A673 (cell line): ENCODE measurements around the gene AKAP6. TPM values are rescaled to one million over a fixed set of nuclear protein-coding genes. Genes with fewer than 3 reads are reported as not detected.

Experiments
- BruUV-seq: library from RNA; stranded (reverse); fragments of 400-500 nt; replicated peaks from 2 replicates; lab custom pipeline; 2021; lab: Mats Ljungman, UMichigan
- CTCF ChIA-PET: fragments of 300-600 bp; sonication (Branson Sonifier 250); formaldehyde crosslinking; loops from one replicate; lab custom pipeline; 2022; ENCODE audit warnings: antibody characterized with exemption; lab: Charles Lee
- POLR2A ChIA-PET: fragments of 300-600 bp; sonication (Branson Sonifier 250); formaldehyde crosslinking; loops from one replicate; lab custom pipeline; 2022; ENCODE audit warnings: antibody characterized with exemption; ENCODE audit not compliant: low non-redundant PET; lab: Charles Lee
- DNase-seq: peaks from one replicate; pipeline ENCODE4 v3.0.0-alpha.2; 2015; ENCODE audit warnings: low spot score
- H3K27ac ChIP-seq: fragments of 200-600 bp; sonication (generic); 2 replicates; pipeline ENCODE4 v1.5.1; 2016; ENCODE audit warnings: mixed run types, low read depth, mild to moderate bottlenecking, mixed read lengths, antibody characterized with exemption, low read length; ENCODE audit not compliant: poor library complexity, severe bottlenecking
- H3K27me3 ChIP-seq: fragments of 200-600 bp; sonication (generic); replicated peaks from 2 replicates; pipeline ENCODE4 v1.6.1; 2017; ENCODE audit warnings: mixed run types, low read depth, mild to moderate bottlenecking, mixed read lengths, antibody characterized with exemption, low read length; ENCODE audit not compliant: insufficient read depth, poor library complexity
- H3K36me3 ChIP-seq: fragments of 200-600 bp; sonication (generic); 2 replicates; pipeline ENCODE4 v1.6.1; 2016; ENCODE audit warnings: mixed run types, mild to moderate bottlenecking, mixed read lengths, antibody characterized with exemption, low read length; ENCODE audit not compliant: insufficient read depth, poor library complexity, severe bottlenecking
- H3K4me1 ChIP-seq: fragments of 200-600 bp; sonication (generic); 2 replicates; pipeline ENCODE4 v1.6.1; 2017; ENCODE audit warnings: mixed run types, mild to moderate bottlenecking, mixed read lengths, antibody characterized with exemption, low read length; ENCODE audit not compliant: insufficient read depth, poor library complexity, severe bottlenecking
- H3K4me3 ChIP-seq: fragments of 200-600 bp; sonication (generic); 2 replicates; pipeline ENCODE4 v1.5.1; 2016; ENCODE audit warnings: low read depth, mixed run types, mild to moderate bottlenecking, mixed read lengths, low read length; ENCODE audit not compliant: poor library complexity, severe bottlenecking
- H3K9me3 ChIP-seq: fragments of 200-600 bp; sonication (generic); 2 replicates; pipeline ENCODE4 v1.6.1; 2016; ENCODE audit warnings: mixed run types, low read depth, mild to moderate bottlenecking, mixed read lengths, antibody characterized with exemption, low read length; ENCODE audit not compliant: poor library complexity, severe bottlenecking
- CTCF ChIP-seq: fragments of 300-800, 200-600 bp; sonication (generic); conservative IDR thresholded peaks from 2 replicates; pipeline ENCODE4 v1.5.1; 2017; ENCODE audit warnings: low read depth, mild to moderate bottlenecking, antibody characterized with exemption, low read length, moderate library complexity, mixed read lengths
- EZH2 ChIP-seq: fragments of 200-600 bp; sonication (generic); IDR thresholded peaks from 2 replicates; pipeline ENCODE4 v1.6.1; 2017; ENCODE audit warnings: borderline replicate concordance, low read depth, mild to moderate bottlenecking, mixed read lengths, antibody characterized with exemption, low read length; ENCODE audit not compliant: poor library complexity, severe bottlenecking
- intact Hi-C: fragments of 100-400 bp; cut with micrococcal nuclease; formaldehyde crosslinking; loops from one replicate; pipeline ENCODE4 v1.10.0; 2022; ENCODE audit not compliant: unreplicated experiment
- total RNA-seq: library from RNA; stranded (reverse); gene quantifications from 2 replicates; pipeline ENCODE4 v1.2.3, GENCODE V29; 2021

The AKAP6 gene
- total RNA-seq, 1 experiment from 2014 or later, result 0.73 TPM

DNA sequence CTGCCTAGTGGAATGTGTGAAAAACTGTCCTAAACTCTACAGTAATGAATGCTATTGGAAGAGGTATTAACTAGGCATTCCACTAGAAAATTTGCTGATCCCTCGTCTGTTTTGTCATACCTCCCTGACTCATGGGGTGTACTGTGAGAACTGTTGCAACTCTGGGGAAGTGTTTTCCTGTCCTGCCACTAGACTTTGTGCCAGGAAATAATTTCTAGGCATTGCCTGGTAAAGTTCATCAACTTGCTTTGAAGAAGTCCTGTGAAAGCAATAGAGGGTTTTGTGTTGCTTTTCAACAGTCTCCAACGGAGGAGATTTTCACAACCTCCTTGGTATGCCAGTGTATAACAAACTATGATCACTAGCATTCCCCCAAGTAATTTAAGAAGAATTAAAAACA is 139.9 kb downstream of the AKAP6 start:
- intact Hi-C loops, result loop anchor here (5.0 kb wide), 2 partner anchors 212 to 542 kb away; no protein-coding TSS in a partner anchor
- peak; percentile 10 for DNase-seq
- Histone ChIP-seq H3K27me3 (no peaks in the 10 kb centered on the region), H3K27ac (no peak overlapping the region), H3K4me3 (no peak overlapping the region), H3K9me3 (no peaks in the 10 kb centered on the region), H3K4me1 (peaks cover 11% of the 10 kb centered on the region), H3K36me3 (no peaks in the 10 kb centered on the region)
- ChIA-PET POLR2A (no interaction called here), CTCF (interaction anchor here (0.8 to 1.0 kb wide), 2 partner anchors 212 to 214 kb away, joined by 3 to 12 read pairs; no protein-coding TSS in a partner anchor)
- BruUV-seq, result no TSS peak
- TF ChIP-seq EZH2 (no peak), CTCF (no peak)

DNA sequence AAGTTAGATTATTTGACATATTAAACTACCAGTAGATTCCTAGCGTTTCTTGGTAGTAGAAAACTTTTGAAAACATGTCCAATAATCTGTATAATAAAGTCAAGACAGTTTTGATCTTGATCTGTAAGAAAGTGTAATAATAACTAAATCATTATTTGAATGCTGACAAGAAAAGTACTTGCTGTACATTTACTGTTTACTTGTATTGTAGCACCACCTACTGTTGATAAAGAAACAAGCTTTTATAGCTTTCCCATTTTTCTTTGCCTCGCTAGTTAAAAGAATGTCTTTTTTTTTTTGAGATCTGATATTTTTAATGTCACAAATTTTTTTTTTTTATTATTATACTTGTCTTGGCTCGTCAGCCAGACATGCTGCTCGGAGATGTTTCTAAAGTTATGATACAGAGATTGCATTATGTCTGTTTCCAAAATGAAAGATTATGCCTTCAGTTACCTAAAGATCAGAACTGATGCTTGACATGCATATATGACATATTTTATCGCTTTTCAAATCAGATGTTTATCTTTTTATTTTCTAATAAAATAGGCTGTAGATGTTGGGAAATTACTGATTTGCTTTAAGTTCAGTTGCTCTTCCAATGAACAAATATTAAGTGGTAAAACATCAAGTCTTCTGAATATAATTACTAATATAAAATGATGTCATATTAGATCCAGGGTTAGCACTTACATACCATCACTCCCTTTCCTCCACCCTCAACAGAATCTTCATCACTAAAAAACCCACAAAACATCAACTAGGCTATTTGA is 140.5 kb downstream of the AKAP6 start:
- ChIA-PET POLR2A (no interaction called here), CTCF (interaction anchor here (0.6 to 1.0 kb wide), 3 partner anchors 91 to 215 kb away, joined by 3 to 12 read pairs (median 4); no protein-coding TSS in a partner anchor)
- Histone ChIP-seq H3K36me3 (no peaks in the 10 kb centered on the region), H3K9me3 (no peaks in the 10 kb centered on the region), H3K4me3 (no peak overlapping the region), H3K4me1 (peaks cover 11% of the 10 kb centered on the region), H3K27ac (no peak overlapping the region), H3K27me3 (no peaks in the 10 kb centered on the region)
- intact Hi-C loops, result loop anchor here (5.0 kb wide), 2 partner anchors 212 to 542 kb away; no protein-coding TSS in a partner anchor
- peak; percentile 57 for DNase-seq
- TF ChIP-seq CTCF (peak; percentile 69), EZH2 (no peak)
- no TSS peak for BruUV-seq

DNA sequence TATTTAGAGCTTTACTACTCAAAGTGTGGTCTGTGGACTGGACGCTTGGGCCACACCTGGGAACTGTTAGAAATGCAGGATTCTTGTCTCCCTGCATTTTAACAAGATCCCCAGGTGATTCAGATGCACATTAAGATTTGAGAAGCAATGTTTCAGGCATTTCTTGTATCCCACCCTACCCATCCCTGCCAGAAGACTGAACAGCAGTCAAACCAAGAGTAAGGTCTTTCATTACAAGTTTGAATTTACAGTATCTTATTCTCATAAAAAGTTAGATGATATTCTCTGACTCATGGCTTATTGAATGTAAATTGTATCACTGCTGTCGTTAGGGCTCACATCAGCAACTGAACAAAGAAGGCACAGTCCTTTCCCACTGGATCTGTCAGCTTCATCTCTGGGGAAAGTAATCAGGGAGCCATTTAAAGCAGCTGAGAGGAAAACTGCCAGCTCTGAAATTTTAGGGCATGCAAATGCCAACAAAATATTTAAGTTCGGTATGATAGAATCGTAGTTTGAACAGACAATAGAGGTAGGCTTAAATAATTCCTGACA is 141.1 kb downstream of the AKAP6 start:
- BruUV-seq, result no TSS peak
- Histone ChIP-seq H3K4me3 (no peak overlapping the region), H3K27ac (no peak overlapping the region), H3K36me3 (no peaks in the 10 kb centered on the region), H3K9me3 (no peaks in the 10 kb centered on the region), H3K4me1 (peaks cover 11% of the 10 kb centered on the region), H3K27me3 (no peaks in the 10 kb centered on the region)
- intact Hi-C loops, result no loop called here
- TF ChIP-seq EZH2, result no peak
- no peak for TF ChIP-seq CTCF
- ChIA-PET CTCF (no interaction called here), POLR2A (no interaction called here)
- DNase-seq, result no peak
